Measurements from ENCODE around the gene HIVEP3. TPM values are rescaled to one million over a fixed set of nuclear protein-coding genes. Genes with fewer than 3 reads are reported as not detected.

HIVEP3 gene
- total RNA-seq, 4 donors from 2014 or later = 4.6 to 8.3 (median 6.5) TPM

DNA sequence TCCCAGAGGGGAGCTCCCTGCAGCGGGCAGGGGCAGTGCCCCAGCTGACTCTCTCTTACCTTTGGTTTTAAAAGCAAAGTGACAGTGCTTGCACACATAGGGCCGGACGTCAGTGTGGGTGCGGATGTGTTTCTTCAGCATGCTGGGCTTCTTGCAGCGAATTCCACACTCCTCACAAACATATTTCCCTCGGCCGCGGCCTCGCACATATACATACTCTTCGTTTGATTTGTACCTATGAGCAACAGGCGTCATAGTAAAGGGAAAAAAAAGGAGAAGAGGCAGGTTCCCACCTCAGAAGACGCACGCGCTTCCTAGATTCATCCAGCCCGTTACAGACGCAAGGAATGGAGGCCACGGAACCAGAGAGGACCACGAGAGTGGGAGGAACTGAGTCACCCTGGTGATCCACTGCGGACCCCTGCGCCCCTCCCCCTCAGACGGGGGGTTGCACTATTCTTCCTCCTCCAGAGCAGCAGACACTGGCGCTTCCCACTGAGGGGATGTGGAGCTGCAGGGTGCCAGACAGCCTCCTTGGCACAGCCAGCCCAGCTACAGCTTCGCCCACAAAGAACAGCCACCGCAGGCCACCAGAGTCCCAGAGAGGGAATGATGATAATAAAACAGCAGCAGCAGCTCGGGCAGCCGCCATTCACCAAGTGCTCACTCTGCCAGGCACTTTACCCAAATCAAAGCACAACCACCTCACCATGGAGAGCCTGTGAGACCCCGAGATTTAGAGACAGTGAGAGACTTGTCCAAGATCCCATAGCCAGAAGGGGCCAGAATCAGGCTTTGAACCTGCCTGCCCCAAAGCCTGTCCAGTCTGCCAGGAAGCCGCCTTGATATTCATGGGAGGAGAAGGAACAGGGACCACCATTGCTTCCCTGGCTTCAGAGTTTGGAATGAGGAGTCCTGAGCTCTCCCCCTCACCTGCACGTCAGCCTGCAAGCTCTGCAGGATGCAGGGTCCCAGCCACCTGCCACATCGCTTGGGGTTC lies 393.7 kb downstream of the HIVEP3 start:
- Histone ChIP-seq H3K4me1 (no peaks in the 10 kb centered on the region), H3K36me3 (no peaks in the 10 kb centered on the region), H3K4me3 (no peak overlapping the region), H3K9me3 (no peaks in the 10 kb centered on the region), H3K27me3 (no peaks in the 10 kb centered on the region), H3K27ac (no peak overlapping the region)
- no peak for DNase-seq
- TF ChIP-seq, protein P1, sequence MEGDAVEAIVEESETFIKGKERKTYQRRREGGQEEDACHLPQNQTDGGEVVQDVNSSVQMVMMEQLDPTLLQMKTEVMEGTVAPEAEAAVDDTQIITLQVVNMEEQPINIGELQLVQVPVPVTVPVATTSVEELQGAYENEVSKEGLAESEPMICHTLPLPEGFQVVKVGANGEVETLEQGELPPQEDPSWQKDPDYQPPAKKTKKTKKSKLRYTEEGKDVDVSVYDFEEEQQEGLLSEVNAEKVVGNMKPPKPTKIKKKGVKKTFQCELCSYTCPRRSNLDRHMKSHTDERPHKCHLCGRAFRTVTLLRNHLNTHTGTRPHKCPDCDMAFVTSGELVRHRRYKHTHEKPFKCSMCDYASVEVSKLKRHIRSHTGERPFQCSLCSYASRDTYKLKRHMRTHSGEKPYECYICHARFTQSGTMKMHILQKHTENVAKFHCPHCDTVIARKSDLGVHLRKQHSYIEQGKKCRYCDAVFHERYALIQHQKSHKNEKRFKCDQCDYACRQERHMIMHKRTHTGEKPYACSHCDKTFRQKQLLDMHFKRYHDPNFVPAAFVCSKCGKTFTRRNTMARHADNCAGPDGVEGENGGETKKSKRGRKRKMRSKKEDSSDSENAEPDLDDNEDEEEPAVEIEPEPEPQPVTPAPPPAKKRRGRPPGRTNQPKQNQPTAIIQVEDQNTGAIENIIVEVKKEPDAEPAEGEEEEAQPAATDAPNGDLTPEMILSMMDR (IDR thresholded peaks at IDR 0.05) = no peak
- no peak for TF ChIP-seq POLR2A (IDR thresholded peaks at IDR 0.05)

DNA sequence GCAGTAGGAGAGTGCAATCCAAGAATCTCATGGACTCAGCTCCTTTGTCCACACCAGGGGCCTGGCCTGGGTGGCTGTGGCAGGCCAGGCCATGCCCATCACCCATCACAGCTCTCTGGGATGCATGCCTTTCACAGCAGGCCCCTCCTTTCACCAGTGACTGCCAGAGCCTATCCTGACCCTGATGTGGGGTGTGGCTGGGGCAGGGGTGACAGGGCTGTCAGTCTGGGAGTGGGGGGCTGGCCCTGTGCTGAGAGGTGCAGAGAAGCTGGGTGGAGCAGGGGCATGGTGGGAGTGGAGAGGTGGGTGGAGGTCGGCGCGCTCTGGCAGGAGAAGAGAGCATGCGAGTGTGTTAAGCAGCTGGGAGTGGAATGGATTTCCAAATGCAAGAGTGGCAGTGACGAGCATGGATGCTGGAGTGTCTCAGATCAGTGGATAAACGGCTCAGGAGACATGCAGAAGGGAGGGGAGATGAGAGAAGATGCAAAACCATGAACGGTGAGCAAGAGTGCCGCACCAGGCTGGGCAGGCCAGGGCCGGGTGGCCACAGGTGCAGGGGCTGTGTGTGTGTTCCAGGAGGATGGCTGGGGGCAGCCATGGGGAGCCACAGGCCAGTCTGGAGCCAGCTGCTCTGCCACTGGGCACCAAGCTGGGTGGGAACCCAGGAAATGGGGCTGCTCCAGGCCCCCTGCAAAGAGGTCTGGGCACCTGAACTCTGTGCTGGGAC lies 394.6 kb downstream of the HIVEP3 start:
- no peaks in the 10 kb centered on the region for H3K4me1 ChIP-seq
- H3K9me3 ChIP-seq = no peaks in the 10 kb centered on the region
- H3K4me3 ChIP-seq = no peak overlapping the region
- H3K27me3 ChIP-seq = no peaks in the 10 kb centered on the region
- no peak for DNase-seq
- TF ChIP-seq, protein P1 (IDR thresholded peaks at IDR 0.05) = no peak
- TF ChIP-seq POLR2A (IDR thresholded peaks at IDR 0.05) = no peak
- H3K36me3 ChIP-seq = no peaks in the 10 kb centered on the region
- H3K27ac ChIP-seq = no peak overlapping the region

DNA sequence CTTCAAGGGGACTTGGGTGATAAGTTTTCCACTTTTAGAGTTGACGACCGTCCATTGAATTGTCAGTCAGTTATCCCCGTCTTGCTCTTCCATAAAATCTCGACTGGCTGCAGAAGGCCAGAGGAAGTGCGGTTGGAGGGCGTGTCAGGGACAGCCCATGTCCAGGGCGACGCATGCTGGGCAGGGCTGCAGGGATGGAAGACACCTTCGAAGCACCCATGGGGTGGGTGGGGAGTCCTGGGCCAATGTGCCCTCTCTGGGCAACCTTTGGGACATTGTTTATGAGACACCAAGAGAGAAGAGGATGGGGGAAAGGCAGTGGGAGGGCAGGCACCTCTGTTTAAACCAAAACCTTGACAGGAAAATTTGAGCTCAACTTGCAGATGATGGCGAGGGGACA lies 395.7 kb downstream of the HIVEP3 start:
- H3K4me1 ChIP-seq = no peaks in the 10 kb centered on the region
- no peak for DNase-seq
- TF ChIP-seq POLR2A (IDR thresholded peaks at IDR 0.05) = no peak
- TF ChIP-seq, protein P1 (IDR thresholded peaks at IDR 0.05) = no peak
- no peak overlapping the region for H3K4me3 ChIP-seq
- no peaks in the 10 kb centered on the region for H3K27me3 ChIP-seq
- no peak overlapping the region for H3K27ac ChIP-seq
- H3K36me3 ChIP-seq = no peaks in the 10 kb centered on the region
- H3K9me3 ChIP-seq = no peaks in the 10 kb centered on the region

DNA sequence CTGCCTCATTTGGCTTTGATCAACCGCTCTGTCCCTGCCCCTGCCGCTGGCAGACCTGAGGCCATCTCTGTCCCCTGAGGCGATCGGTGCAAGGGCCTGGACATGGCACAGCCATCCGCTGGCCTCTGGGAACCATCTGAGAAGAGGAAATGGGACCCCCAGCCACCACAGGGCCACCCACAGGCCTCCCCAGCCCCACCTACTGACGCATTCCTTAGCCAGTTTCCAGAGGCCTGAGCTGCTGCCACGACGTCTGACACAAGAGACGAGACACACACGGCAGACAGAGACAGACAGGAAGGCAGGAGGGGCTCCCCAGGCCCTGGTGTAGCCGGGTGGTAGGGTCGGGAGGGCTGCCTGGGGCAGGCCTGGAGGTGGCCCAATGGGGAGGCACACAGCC lies 397.0 kb downstream of the HIVEP3 start:
- TF ChIP-seq, protein P1 (IDR thresholded peaks at IDR 0.05) = no peak
- no peak for TF ChIP-seq POLR2A (IDR thresholded peaks at IDR 0.05)
- Histone ChIP-seq H3K36me3 (no peaks in the 10 kb centered on the region), H3K4me1 (peaks cover 0 to 1% (median under 1%) of the 10 kb centered on the region in 4 donors), H3K27ac (no peak overlapping the region), H3K27me3 (no peaks in the 10 kb centered on the region), H3K4me3 (no peak overlapping the region), H3K9me3 (no peaks in the 10 kb centered on the region)
- DNase-seq = no peak

DNA sequence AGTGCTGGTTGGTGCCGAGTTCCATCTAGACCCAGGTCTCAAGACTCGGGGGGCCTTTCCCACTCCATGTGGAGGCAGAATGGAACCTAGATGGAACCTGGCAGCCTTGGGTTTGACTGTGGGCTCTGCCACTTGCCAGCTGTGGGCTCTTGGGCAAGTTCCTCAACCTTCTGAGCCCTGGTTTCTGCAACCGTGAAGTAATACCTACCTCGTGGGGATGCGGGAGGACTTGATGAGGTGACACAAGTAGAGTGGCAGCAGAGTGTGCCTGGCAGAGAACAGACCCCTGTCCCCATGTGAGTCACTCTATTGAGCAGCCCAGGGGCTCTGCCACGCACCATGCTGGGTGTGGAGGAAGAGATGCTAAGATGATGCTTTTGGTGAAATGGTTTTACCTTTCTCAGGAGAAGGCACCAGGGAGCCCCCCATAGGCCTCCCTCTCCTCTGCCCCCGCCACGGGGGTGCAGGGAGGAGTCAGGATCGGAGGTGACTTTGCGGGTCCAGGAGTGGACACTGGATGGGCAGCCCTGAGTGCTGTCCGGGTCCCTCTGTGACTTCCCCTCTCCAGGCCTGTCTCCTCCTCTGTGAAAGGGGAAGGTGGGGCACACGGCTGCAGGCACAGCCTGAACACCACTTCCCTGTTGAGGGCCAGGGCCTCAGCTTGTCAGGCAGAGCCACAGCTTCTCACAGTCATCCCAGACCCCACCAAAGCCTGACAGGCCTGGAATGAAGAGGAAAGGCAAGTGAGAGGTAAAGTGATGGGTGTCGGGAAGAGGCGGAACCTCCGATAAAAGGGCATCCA lies 397.6 kb downstream of the HIVEP3 start:
- Histone ChIP-seq H3K4me3 (no peak overlapping the region), H3K27ac (no peak overlapping the region), H3K9me3 (no peaks in the 10 kb centered on the region), H3K27me3 (no peaks in the 10 kb centered on the region), H3K4me1 (peaks cover 0 to 7% (median 6%) of the 10 kb centered on the region in 4 donors), H3K36me3 (no peaks in the 10 kb centered on the region)
- DNase-seq = no peak
- TF ChIP-seq, protein P1 (IDR thresholded peaks at IDR 0.05) = no peak
- TF ChIP-seq POLR2A (IDR thresholded peaks at IDR 0.05) = no peak
